ENCODE results near the gene GRIA3.

The GRIA3 gene

DNA sequence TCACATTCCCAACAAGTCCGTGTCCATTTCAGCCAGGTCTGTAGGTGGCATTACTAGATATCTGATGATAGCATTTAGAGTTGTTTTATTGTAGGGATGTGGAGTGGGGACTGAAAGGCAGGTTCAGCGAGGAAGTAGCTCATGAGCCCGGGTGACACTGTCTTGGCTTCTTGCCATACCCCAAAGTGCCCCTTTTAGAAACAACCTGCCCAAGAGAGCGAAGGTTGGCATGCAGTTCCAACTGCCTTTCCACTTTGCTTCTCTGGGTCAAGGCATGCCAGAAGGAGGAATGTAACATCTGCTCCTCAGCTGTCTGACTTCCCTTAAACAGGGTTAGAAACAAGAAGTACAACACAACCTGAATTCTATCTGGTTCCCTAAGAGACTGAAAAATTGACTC, 9.0 kb downstream of the GRIA3 start:
- DNase-seq (ENCODE audit: low spot score), result no peak

DNA sequence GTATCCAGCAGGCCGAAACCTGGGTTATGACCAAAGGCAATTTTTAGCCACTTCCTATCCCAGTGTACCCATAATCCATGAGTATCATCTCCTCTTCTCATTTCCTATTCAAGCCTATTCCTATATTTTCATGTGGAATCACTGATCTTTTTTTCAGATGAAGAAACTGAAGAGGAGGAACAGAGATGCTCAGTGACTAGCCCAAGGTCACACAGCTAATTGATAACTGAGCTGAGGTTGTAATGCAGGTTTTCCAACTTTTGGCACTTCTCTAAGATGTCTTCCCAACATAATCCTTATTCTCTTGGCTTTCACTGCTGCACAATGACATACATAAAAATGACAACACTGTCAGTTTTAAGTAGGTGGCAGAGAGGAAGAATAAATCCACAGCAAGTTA, 15.3 kb downstream of the GRIA3 start:
- DNase-seq (ENCODE audit: low spot score), result no peak

- DNase-seq (ENCODE audit: low spot score), result peak; percentile 6
Measured at GRCh38 chrX:123201720-123202119, 17.6 kb downstream of the GRIA3 start.

GRCh38 chrX:123202523-123202922, 18.4 kb downstream of the GRIA3 start:
- DNase-seq (ENCODE audit: low spot score), result no peak

- DNase-seq (ENCODE audit: low spot score), result no peak
Measured at GRCh38 chrX:123203772-123204171, 19.7 kb downstream of the GRIA3 start.

GRCh38 chrX:123206176-123206575, 22.1 kb downstream of the GRIA3 start:
- DNase-seq (ENCODE audit: low spot score), result no peak

- no peak for DNase-seq (ENCODE audit: low spot score)
Measured at GRCh38 chrX:123210252-123210651, 26.2 kb downstream of the GRIA3 start.

DNA sequence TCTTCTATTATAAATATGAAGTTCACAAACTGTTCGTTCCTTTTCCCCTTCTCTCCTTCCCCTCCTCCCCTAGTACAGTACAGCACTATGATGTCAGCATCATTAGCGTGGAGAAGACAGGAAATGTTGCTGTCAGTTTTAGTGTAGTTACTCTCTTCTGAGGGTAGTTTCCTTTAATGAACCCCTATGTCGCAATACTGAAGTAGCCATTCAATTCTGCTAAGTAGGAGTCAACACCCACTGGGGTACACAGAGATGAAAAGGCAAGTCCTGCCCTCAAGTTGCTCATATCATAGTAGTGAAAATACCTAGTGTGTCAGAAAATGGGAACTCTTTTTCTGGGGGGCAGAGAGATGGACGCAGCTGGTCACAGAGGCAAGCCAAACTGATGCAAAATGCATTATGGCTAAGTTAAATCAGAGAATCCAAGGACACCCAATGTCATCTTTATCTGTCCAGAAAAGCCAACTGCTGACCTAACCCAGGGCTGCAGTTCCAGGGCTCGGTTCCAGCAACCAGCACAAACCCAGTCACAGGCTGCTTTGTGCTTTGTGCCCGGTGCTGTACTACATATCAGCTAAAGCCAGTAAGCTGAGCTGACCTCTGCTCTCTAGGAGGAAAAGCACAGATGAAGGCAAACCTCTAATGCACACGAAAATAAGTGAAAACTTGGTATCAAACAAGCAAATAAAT, 31.5 kb downstream of the GRIA3 start:
- no peak for DNase-seq (ENCODE audit: low spot score)

DNA sequence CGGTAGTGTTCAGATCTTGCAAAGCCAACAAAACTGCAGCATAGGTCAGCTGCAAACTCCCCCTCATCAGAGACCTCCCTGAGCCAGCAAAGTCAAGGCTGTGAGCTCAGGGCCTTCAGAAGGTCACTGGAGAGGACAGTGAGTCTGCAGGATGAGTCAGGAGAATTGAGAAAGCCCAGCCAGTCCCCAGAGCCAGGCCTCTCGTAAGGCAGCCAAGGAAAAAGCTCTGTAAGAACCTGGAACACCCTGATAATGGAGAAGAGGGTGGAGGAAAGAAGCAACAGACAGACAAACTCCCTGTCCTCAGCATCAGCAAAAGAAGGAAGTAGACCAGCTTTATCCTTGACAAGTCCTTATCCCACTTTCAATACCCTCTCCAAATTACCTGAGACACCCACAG, 33.0 kb downstream of the GRIA3 start:
- peak; percentile 73 for DNase-seq (ENCODE audit: low spot score)

- DNase-seq (ENCODE audit: low spot score), result no peak
Measured at GRCh38 chrX:123217728-123218127, 33.6 kb downstream of the GRIA3 start.

DNA sequence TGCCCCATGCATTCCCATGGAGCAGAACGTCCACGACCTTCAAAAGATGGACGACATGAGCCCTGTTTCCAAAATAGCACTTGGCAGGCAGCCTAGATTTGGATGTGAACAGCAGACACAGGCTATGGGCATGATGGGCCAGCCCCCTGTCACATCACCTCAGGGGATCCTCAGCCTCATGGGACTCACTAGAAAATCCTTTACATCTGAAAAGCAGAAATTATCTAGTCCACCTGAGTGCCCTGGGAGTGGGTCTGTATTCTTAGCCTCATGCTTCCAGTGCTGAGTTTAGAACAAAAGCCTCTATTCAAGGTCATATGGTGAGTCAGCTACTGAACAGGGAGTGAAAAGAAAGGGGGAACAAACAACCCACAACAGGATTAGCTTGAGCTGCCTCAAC, 35.8 kb downstream of the GRIA3 start:
- no peak for DNase-seq (ENCODE audit: low spot score)

- DNase-seq (ENCODE audit: low spot score), result no peak
Measured at GRCh38 chrX:123222920-123223319, 38.8 kb downstream of the GRIA3 start.

DNA sequence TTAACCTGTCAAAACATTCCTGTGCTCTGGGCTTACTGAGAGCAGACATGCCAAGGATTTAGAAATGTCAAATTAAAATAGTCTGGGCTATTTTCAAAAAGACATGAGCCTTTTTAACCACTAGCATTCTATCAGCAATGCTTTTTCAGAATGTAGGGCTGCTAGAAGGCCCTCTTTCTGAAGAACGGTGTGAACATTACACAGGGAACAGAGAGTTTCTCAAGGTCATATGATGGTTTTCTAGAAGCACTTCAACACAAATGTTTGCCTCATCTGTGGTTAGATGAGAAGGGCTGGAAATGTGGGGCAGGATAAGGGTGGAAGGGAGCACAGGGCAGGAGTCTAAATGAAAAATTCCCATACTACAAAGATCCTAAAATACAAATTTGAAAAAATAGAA, 39.3 kb downstream of the GRIA3 start:
- no peak for DNase-seq (ENCODE audit: low spot score)

- no peak for DNase-seq (ENCODE audit: low spot score)
Measured at GRCh38 chrX:123223859-123224258, 39.8 kb downstream of the GRIA3 start.

DNA sequence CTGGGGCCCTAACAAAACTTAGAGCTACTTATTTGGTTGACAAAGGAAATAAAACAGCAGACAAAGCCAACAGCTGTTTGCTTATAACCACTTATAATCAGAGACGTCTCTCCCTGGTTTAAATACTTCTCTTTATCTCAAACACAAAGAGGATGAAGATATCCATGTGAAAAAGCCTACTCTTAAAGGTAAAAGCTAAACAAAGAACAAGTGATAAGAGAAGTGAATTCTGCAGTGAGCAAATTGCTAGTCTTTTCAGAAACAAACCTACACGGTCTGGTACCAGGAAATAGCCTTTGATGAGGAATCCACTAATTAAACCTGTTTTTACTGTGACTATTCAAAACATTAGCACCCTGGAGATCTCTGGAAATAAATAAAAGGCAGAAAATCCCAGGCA, 46.7 kb downstream of the GRIA3 start:
- no peak for DNase-seq (ENCODE audit: low spot score)

DNA sequence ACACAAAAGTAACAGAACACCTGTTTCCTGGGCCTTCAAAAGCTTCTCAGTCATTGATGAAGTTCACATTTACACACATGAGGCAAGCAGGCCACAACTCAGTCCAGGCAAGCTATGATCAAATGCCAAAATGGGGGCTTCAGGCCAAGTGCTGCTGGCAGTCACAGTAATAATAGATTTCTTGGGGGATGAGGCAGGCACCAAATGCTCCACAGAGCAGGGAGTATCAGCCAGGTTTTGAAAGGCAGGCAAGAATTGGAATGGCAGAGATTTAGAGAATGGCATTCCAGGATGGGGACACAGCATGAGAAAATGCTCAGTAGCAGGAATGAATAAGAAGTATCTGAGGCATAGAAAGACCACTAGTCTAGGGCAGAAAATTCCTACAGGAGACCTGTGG, 52.8 kb downstream of the GRIA3 start:
- no peak for DNase-seq (ENCODE audit: low spot score)

DNA sequence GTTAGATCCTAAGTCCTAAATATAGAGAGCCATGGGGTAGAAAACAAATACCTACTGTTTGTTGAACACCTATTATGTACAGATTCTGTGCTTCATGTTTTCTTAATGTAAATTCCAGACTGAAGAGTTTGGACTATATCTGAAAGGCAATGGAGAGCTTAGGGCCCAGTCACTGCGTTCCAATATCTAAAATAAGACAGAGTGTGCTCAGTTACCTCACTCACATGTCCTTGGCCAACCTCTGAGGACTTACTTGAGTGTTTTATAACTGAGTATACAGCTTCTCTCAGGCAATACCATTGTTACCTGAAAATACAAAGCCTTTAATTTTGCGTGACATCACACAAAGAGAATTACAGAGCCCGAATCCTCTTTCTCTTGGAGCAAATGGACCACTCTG, 53.2 kb downstream of the GRIA3 start:
- no peak for DNase-seq (ENCODE audit: low spot score)

- no peak for DNase-seq (ENCODE audit: low spot score)
Measured at GRCh38 chrX:123254457-123254856, 70.4 kb downstream of the GRIA3 start.

DNA sequence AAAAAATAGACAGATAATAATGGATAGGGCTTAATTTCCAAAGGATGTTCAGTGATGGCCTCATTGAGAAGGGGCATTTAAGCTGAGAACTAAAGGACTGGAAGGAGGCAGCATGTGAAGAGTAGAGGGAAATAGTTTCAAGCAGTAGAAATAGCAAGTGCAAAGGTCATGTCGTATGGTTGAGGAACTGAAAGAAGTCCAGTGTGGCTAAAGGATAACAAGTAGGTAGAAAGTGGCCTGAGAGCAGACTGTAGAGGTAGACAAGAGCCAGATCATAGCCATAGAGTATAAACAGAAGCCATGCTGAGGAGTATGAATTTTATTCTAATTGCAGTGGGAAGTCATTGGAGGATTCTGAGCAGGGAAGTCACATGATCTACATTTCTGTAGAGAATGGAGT, 72.3 kb downstream of the GRIA3 start:
- DNase-seq (ENCODE audit: low spot score), result no peak

DNA sequence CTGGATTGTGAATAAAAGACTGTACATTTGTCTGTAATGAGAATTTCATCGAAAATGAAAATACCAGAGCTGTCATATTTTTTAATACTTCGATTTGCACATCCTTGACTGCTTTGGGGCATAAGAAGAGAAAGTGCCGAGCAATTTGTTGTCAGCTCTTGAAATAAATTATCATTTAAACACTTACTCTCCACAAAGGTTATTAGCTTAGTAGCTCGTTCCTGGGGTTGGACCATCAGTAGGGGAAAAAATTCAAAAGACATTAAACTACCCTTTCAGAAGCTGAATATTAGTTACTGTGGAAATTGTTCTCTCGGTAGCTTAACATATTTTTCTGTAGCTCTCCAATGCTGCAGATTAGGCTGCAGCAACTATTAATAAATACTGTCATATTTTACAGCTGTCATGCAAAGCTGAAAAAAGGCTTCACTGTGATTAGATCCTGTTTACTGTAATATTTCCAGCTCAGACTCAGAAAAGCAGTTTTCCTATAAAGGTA, 76.9 kb downstream of the GRIA3 start:
- DNase-seq (ENCODE audit: low spot score), result no peak

DNA sequence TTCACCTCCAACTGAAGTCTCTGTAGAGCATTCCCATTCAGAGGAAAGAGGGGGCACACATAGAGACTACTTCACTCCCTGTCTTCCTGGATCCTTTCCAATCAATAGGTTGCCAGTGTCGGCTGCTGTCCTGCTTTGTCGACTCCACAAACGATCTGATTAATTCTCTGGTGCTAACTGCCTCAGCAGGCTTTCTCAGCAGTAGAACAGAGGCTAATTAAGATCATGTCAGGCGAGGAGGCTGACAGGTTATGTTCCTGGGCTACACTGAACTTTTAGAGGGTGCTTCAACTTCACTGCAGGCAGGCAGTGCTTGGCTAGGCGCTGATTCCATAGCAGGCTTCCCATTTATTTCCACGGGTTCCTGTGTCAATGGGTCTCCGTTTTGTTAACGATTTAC, 79.2 kb downstream of the GRIA3 start:
- DNase-seq (ENCODE audit: low spot score), result no peak

GRCh38 chrX:123263747-123264146, 79.7 kb downstream of the GRIA3 start:
- no peak for DNase-seq (ENCODE audit: low spot score)

DNA sequence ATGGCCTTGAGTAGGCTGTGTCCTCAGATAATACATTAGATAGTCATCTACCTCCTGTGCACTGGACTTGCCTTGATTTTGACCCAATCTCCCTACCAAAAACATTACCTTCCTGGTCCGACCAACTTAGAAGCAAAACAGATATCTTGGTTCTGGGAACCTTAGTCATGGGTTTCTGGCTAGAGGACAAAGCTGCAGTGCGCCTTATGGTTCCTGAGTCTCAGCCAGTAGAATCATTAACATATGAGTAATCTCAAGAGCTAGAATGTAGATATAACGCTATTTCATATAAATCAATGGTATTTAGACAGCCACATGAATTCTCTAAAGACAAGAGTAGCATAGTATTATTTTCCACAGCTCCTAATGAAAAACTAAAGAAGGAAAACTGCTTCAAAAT, 83.1 kb downstream of the GRIA3 start:
- peak; percentile 38 for DNase-seq (ENCODE audit: low spot score)

GRCh38 chrX:123271902-123272301, 87.8 kb downstream of the GRIA3 start:
- no peak for DNase-seq (ENCODE audit: low spot score)
